ENCODE measurements around the gene GTPBP4. TPM values are rescaled to one million over a fixed set of nuclear protein-coding genes. Genes with fewer than 3 reads are reported as not detected.

Gene GTPBP4
- total RNA-seq, 1 experiment from 2014 or later, result 44.6 TPM

DNA sequence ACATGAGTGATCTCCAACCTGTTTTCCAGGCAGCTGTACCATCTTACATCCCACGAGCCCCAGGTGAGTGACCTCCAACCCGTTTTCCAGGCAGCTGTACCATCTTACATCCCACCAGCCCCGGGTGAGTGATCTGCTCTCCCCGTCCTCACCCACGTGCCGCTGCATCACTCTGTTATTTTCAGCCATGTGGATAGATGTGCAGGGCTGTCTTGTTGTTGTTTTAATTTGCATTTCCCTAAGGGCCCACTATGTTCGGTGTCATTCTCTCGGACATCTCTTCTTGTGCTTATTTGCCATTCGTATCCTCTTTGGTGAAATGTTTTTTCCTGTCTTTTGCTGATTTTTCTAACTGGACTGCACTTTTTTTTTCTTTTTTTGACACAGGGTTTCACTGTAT lies 38.8 kb upstream of the GTPBP4 start:
- Histone ChIP-seq H3K79me2 (ENCODE audit: low read length) (no peaks in the 10 kb centered on the region), H3K27me3 (ENCODE audit: low read length) (no peaks in the 10 kb centered on the region; the same call in none of the 2 replicates), H3K4me3 (ENCODE audit: low read length) (no peak overlapping the region), H3K27ac (ENCODE audit: low read length) (no peak overlapping the region), H3K36me3 (ENCODE audit: low read depth, low read length) (no peaks in the 10 kb centered on the region), H3F3A (ENCODE audit: low read length, unreplicated experiment) (no peaks in the 10 kb centered on the region), H3K4me1 (ENCODE audit: insufficient read depth, low read length) (no peaks in the 10 kb centered on the region), H4K20me1 (ENCODE audit: low read length) (no peaks in the 10 kb centered on the region), H3K9me3 (ENCODE audit: low read length) (no peaks in the 10 kb centered on the region), H3K9me2 (replicated peaks; ENCODE audit: low read length) (no peaks in the 10 kb centered on the region), H2AFZ (ENCODE audit: low read length) (no peak overlapping the region), H3K4me2 (ENCODE audit: low read length) (no peak overlapping the region), H3K9ac (ENCODE audit: low read length) (no peak overlapping the region)
- no peak for DNase-seq
- POLR2A ChIA-PET (ENCODE audit: unreplicated experiment), result no interaction called here
- no peak for TF ChIP-seq EZH2phosphoT487 (IDR thresholded peaks at IDR 0.05; ENCODE audit: borderline replicate concordance, low read length)
- no peak for TF ChIP-seq EZH2 (IDR thresholded peaks at IDR 0.05; ENCODE audit: low read length, unreplicated experiment)
- TF ChIP-seq, protein P1, sequence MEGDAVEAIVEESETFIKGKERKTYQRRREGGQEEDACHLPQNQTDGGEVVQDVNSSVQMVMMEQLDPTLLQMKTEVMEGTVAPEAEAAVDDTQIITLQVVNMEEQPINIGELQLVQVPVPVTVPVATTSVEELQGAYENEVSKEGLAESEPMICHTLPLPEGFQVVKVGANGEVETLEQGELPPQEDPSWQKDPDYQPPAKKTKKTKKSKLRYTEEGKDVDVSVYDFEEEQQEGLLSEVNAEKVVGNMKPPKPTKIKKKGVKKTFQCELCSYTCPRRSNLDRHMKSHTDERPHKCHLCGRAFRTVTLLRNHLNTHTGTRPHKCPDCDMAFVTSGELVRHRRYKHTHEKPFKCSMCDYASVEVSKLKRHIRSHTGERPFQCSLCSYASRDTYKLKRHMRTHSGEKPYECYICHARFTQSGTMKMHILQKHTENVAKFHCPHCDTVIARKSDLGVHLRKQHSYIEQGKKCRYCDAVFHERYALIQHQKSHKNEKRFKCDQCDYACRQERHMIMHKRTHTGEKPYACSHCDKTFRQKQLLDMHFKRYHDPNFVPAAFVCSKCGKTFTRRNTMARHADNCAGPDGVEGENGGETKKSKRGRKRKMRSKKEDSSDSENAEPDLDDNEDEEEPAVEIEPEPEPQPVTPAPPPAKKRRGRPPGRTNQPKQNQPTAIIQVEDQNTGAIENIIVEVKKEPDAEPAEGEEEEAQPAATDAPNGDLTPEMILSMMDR (conservative IDR thresholded peaks at IDR 0.05; ENCODE audit: low read depth, low read length), result no peak
- no peak for ATAC-seq
- intact Hi-C loops (cut with micrococcal nuclease), result no loop called here
- CTCF ChIA-PET, result no interaction called here
- no TSS peak for BruUV-seq (replicated peaks)

DNA sequence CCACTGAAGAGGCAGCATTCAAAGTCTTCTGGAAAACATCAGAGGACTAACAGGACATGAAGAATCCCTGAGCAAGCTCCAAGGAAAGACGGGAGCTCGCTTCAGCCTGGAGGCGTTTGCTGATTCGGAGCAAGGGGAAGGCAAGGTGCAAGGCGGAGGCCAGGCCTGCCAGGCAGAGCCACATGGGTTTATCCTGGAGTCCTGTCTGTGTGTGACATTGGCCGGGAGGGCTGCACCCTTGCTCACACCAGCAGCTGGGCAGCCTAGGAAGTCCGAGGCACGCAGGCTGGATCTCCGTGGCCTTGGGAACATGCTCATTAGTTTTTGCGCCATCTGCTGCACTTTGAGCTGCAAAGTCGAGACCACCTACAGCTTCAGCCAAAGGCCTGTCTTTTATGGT lies 34.4 kb upstream of the GTPBP4 start:
- Histone ChIP-seq H3K9ac (ENCODE audit: low read length) (no peak overlapping the region), H3K27ac (ENCODE audit: low read length) (no peak overlapping the region), H4K20me1 (ENCODE audit: low read length) (no peaks in the 10 kb centered on the region), H3F3A (ENCODE audit: low read length, unreplicated experiment) (no peaks in the 10 kb centered on the region), H3K27me3 (ENCODE audit: low read length) (no peaks in the 10 kb centered on the region; the same call in none of the 2 replicates), H3K79me2 (ENCODE audit: low read length) (no peaks in the 10 kb centered on the region), H3K4me1 (ENCODE audit: insufficient read depth, low read length) (no peaks in the 10 kb centered on the region), H3K9me2 (replicated peaks; ENCODE audit: low read length) (no peaks in the 10 kb centered on the region), H3K36me3 (ENCODE audit: low read depth, low read length) (no peaks in the 10 kb centered on the region), H3K4me2 (ENCODE audit: low read length) (no peak overlapping the region), H3K4me3 (ENCODE audit: low read length) (no peak overlapping the region), H2AFZ (ENCODE audit: low read length) (no peak overlapping the region), H3K9me3 (ENCODE audit: low read length) (no peaks in the 10 kb centered on the region)
- ChIA-PET CTCF (no interaction called here), POLR2A (ENCODE audit: unreplicated experiment) (no interaction called here)
- no TSS peak for BruUV-seq (replicated peaks)
- ATAC-seq, result no peak
- intact Hi-C loops (cut with micrococcal nuclease), result no loop called here
- no peak for DNase-seq
- TF ChIP-seq EZH2 (IDR thresholded peaks at IDR 0.05; ENCODE audit: low read length, unreplicated experiment), result no peak
- no peak for TF ChIP-seq EZH2phosphoT487 (IDR thresholded peaks at IDR 0.05; ENCODE audit: borderline replicate concordance, low read length)
- TF ChIP-seq, protein P1 (conservative IDR thresholded peaks at IDR 0.05; ENCODE audit: low read depth, low read length), result no peak

DNA sequence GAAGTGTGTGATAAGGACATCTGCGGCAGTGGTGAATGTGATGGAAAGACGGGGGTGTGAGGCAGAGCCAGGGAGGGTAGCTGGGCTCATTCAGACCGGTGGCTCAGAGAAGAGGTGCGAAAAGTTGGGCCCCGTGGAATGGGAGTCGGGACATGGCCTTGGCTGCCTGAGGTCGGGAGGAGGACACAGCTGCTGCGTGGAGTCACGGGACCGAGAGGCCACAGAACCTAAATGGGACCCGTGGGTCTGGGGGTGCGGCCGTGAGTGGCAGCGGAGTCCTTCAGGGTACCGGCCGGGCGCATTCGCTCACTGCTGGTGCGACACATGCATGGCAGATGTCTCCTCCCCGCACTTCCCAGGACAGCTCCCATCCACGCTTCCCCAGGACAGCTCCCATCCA lies 33.8 kb upstream of the GTPBP4 start:
- no peak overlapping the region for H3K4me2 ChIP-seq (ENCODE audit: low read length)
- H3K27me3 ChIP-seq (ENCODE audit: low read length), result no peaks in the 10 kb centered on the region; the same call in none of the 2 replicates
- H3K4me1 ChIP-seq (ENCODE audit: insufficient read depth, low read length), result no peaks in the 10 kb centered on the region
- no peak for TF ChIP-seq EZH2 (IDR thresholded peaks at IDR 0.05; ENCODE audit: low read length, unreplicated experiment)
- TF ChIP-seq, protein P1 (conservative IDR thresholded peaks at IDR 0.05; ENCODE audit: low read depth, low read length), result no peak
- ChIA-PET POLR2A (ENCODE audit: unreplicated experiment) (no interaction called here), CTCF (no interaction called here)
- no peaks in the 10 kb centered on the region for H3K9me2 ChIP-seq (replicated peaks; ENCODE audit: low read length)
- DNase-seq (no peak), ATAC-seq (no peak)
- H3K9ac ChIP-seq (ENCODE audit: low read length), result no peak overlapping the region
- no peaks in the 10 kb centered on the region for H4K20me1 ChIP-seq (ENCODE audit: low read length)
- no peak overlapping the region for H2AFZ ChIP-seq (ENCODE audit: low read length)
- H3K27ac ChIP-seq (ENCODE audit: low read length), result no peak overlapping the region
- no TSS peak for BruUV-seq (replicated peaks)
- intact Hi-C loops (cut with micrococcal nuclease), result no loop called here
- no peaks in the 10 kb centered on the region for H3F3A ChIP-seq (ENCODE audit: low read length, unreplicated experiment)
- H3K4me3 ChIP-seq (ENCODE audit: low read length), result no peak overlapping the region
- no peaks in the 10 kb centered on the region for H3K36me3 ChIP-seq (ENCODE audit: low read depth, low read length)
- H3K9me3 ChIP-seq (ENCODE audit: low read length), result no peaks in the 10 kb centered on the region
- H3K79me2 ChIP-seq (ENCODE audit: low read length), result no peaks in the 10 kb centered on the region
